HepG2 (cell line): Measurements from ENCODE around the gene SENP5. TPM values are rescaled to one million over a fixed set of nuclear protein-coding genes. Genes with fewer than 3 reads are reported as not detected.

ENCODE experiments used
- AKAP8 ChIP-seq: sonication (generic); formaldehyde crosslinking; IDR thresholded peaks from 2 replicates; pipeline ENCODE4 v1.5.1; 2020; ENCODE audit warnings: mild to moderate bottlenecking, missing genetic modification reagents
- BRD4 ChIP-seq: sonication (generic); formaldehyde crosslinking; IDR thresholded peaks from 2 replicates; pipeline ENCODE4 v1.4.0; 2020; ENCODE audit warnings: missing genetic modification reagents
- GATAD2A ChIP-seq: IDR thresholded peaks from 2 replicates; pipeline ENCODE4 v1.6.1; 2016
- GZF1 ChIP-seq: sonication (generic); formaldehyde crosslinking; IDR thresholded peaks from 2 replicates; pipeline ENCODE4 v1.5.1; 2020; ENCODE audit warnings: mild to moderate bottlenecking, missing genetic modification reagents
- HHEX ChIP-seq: IDR thresholded peaks from 2 replicates; pipeline ENCODE4 v1.6.1; 2016; ENCODE audit warnings: control low read depth
- KDM5B ChIP-seq: sonication (generic); formaldehyde crosslinking; IDR thresholded peaks from 2 replicates; pipeline ENCODE4 v1.4.0; 2020; ENCODE audit warnings: missing genetic modification reagents, mild to moderate bottlenecking, borderline replicate concordance
- KDM6A ChIP-seq: IDR thresholded peaks from 2 replicates; pipeline ENCODE4 v1.6.1; 2016; ENCODE audit warnings: low read depth
- NCOA5 ChIP-seq: sonication (generic); formaldehyde crosslinking; IDR thresholded peaks from 2 replicates; pipeline ENCODE4 v1.4.0; 2020; ENCODE audit warnings: missing genetic modification reagents
- ONECUT2 ChIP-seq: sonication (generic); formaldehyde crosslinking; IDR thresholded peaks from 2 replicates; pipeline ENCODE4 v1.4.0; 2020; ENCODE audit warnings: missing genetic modification reagents
- RBM22 ChIP-seq: fragments of 200-400 bp; formaldehyde crosslinking; optimal IDR thresholded peaks from 2 replicates; pipeline ENCODE3; 2017; ENCODE audit warnings: mild to moderate bottlenecking, low read length, moderate library complexity
- THYN1 ChIP-seq: sonication (generic); formaldehyde crosslinking; IDR thresholded peaks from 2 replicates; pipeline ENCODE4 v1.8.1; 2023; ENCODE audit warnings: low read depth, mild to moderate bottlenecking, moderate library complexity, missing genetic modification reagents, borderline replicate concordance
- WIZ ChIP-seq: sonication (generic); formaldehyde crosslinking; IDR thresholded peaks from 2 replicates; pipeline ENCODE4 v1.5.1; 2020; ENCODE audit warnings: mild to moderate bottlenecking, missing genetic modification reagents
- ZBTB38 ChIP-seq: sonication (generic); formaldehyde crosslinking; IDR thresholded peaks from 2 replicates; pipeline ENCODE4 v1.5.1; 2020; ENCODE audit warnings: mild to moderate bottlenecking, missing genetic modification reagents
- ZBTB7A ChIP-seq: sonication (generic); formaldehyde crosslinking; IDR thresholded peaks from 2 replicates; pipeline ENCODE4 v1.8.0; 2022; ENCODE audit warnings: mild to moderate bottlenecking, missing genetic modification reagents
- ZBTB7B ChIP-seq: sonication (generic); formaldehyde crosslinking; IDR thresholded peaks from 2 replicates; pipeline ENCODE4 v1.4.0; 2020; ENCODE audit warnings: missing genetic modification reagents
- ZFP36L2 ChIP-seq: sonication (generic); formaldehyde crosslinking; IDR thresholded peaks from 2 replicates; pipeline ENCODE4 v1.4.0; 2020; ENCODE audit warnings: missing genetic modification reagents
- ZMAT3 ChIP-seq: sonication (generic); formaldehyde crosslinking; conservative IDR thresholded peaks from 2 replicates; pipeline ENCODE4 v1.7.0; 2021; ENCODE audit warnings: missing genetic modification reagents
- ZMYM4 ChIP-seq: sonication (generic); formaldehyde crosslinking; IDR thresholded peaks from 2 replicates; pipeline ENCODE4 v1.8.1; 2023; ENCODE audit warnings: mild to moderate bottlenecking, missing genetic modification reagents
- ZNF225 ChIP-seq: sonication (generic); formaldehyde crosslinking; IDR thresholded peaks from 2 replicates; pipeline ENCODE4 v1.4.0; 2020; ENCODE audit warnings: mild to moderate bottlenecking, missing genetic modification reagents
- ZNF451 ChIP-seq: sonication (generic); formaldehyde crosslinking; IDR thresholded peaks from 2 replicates; pipeline ENCODE4 v1.5.0; 2020; ENCODE audit warnings: mild to moderate bottlenecking, missing genetic modification reagents
- ZNF782 ChIP-seq: sonication (generic); formaldehyde crosslinking; IDR thresholded peaks from 2 replicates; pipeline ENCODE4 v1.4.0; 2020; ENCODE audit warnings: missing genetic modification reagents, mild to moderate bottlenecking, borderline replicate concordance
- polyA plus RNA-seq, 8 experiments: library from polyadenylated mRNA; depleted of rRNA in 3 of 8; stranded (reverse) in 7 of 8; unstranded in 1 of 8; fragments of >200 nt; fragmentation: Illumina TruSeq in 4 of 8; extraction: Trizol in 4 of 8; gene quantifications; 2 replicates each; pipeline versions ENCODE4 v1.2.1 to v1.2.3, GENCODE V29; 2011 to 2016; ENCODE audit warnings: low read depth in 4 of 8, missing spikeins in 1 of 8, mixed read lengths in 1 of 8; ENCODE audit not compliant: insufficient read depth in 1 of 8
- total RNA-seq, 5 experiments: library from RNA; depleted of rRNA; stranded (reverse); fragments of >200 nt; fragmentation: Illumina TruSeq; extraction: Trizol; gene quantifications; 2 replicates each; pipeline ENCODE4 v1.2.3, GENCODE V29; 2016; ENCODE audit warnings: low read depth in 1 of 5
- TF ChIP-seq, protein P1 (sequence below): IDR thresholded peaks from 2 replicates; pipeline ENCODE4 v1.6.1; 2016; ENCODE audit warnings: missing compliant biosample characterization, missing genetic modification reagents, borderline replicate concordance
- TF ChIP-seq, protein P2 (sequence below): sonication (generic); formaldehyde crosslinking; IDR thresholded peaks from 2 replicates; pipeline ENCODE4 v1.9.0; 2021; ENCODE audit warnings: missing genetic modification reagents, borderline replicate concordance
- TF ChIP-seq, protein P3 (sequence below): sonication (generic); formaldehyde crosslinking; IDR thresholded peaks from 2 replicates; pipeline ENCODE4 v1.8.1; 2022; ENCODE audit warnings: mild to moderate bottlenecking, missing genetic modification reagents
- TF ChIP-seq, protein P4 (sequence below), 2 experiments: sonication (generic) in 1 of 2; formaldehyde crosslinking in 1 of 2; IDR thresholded peaks; 2 replicates each; pipeline versions ENCODE4 v1.4.0 to v1.6.1; 2016 to 2020; ENCODE audit warnings: borderline replicate concordance in 1 of 2, low read depth in 1 of 2, mild to moderate bottlenecking in 1 of 2, missing genetic modification reagents in 1 of 2

SENP5 gene
- total and polyA plus RNA-seq, 2 of the 13 experiments (the other 11 are each of a cell fraction or from before 2014, with no cell fraction given): 17.6 to 30.9 TPM

DNA sequence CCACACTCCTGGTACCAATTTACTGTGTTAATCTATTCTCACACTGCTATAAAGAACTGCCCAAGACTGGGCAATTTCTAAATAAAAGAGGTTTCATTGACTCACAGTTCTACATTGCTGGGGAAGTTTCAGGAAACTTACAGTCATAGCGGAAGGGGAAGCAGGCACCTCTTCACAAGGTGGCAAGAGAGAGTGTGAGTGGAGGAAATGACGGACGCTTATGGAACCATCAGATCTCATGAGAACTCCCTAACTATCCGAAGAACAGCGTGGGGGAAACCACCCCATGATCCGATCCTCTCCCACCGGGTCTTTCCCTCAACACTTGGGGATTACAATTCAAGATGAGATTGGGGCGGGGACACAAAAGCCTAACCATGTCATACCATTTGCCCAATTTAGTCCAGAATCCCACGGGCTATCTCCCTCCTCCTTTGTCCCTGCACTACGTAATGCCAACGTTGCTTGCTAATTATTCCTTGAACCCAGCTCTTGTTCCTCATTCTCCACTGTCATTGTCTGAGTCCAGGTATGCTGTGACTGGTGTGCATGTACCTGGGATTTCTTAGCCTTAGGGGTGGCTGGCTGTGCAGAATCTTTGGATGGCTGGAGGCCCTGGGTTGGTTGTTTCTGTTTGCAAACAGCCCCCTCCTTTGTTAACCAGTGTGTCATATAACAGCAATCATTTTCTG, 97.5 kb downstream of the SENP5 start (continued):
- no peak for TF ChIP-seq NCOA5 (CRISPR knock-in tag)
- no peak for TF ChIP-seq GZF1 (CRISPR knock-in tag)
- TF ChIP-seq, protein P1, sequence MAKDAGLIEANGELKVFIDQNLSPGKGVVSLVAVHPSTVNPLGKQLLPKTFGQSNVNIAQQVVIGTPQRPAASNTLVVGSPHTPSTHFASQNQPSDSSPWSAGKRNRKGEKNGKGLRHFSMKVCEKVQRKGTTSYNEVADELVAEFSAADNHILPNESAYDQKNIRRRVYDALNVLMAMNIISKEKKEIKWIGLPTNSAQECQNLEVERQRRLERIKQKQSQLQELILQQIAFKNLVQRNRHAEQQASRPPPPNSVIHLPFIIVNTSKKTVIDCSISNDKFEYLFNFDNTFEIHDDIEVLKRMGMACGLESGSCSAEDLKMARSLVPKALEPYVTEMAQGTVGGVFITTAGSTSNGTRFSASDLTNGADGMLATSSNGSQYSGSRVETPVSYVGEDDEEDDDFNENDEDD: no peak
- no peak for TF ChIP-seq WIZ (CRISPR knock-in tag)
- TF ChIP-seq HHEX (CRISPR knock-in tag): no peak
- TF ChIP-seq ZBTB7A: no peak
- no peak for TF ChIP-seq KDM6A
- TF ChIP-seq ZBTB38 (CRISPR knock-in tag): no peak
- TF ChIP-seq, protein P2, sequence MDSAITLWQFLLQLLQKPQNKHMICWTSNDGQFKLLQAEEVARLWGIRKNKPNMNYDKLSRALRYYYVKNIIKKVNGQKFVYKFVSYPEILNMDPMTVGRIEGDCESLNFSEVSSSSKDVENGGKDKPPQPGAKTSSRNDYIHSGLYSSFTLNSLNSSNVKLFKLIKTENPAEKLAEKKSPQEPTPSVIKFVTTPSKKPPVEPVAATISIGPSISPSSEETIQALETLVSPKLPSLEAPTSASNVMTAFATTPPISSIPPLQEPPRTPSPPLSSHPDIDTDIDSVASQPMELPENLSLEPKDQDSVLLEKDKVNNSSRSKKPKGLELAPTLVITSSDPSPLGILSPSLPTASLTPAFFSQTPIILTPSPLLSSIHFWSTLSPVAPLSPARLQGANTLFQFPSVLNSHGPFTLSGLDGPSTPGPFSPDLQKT (CRISPR knock-in tag): no peak
- TF ChIP-seq, protein P3, sequence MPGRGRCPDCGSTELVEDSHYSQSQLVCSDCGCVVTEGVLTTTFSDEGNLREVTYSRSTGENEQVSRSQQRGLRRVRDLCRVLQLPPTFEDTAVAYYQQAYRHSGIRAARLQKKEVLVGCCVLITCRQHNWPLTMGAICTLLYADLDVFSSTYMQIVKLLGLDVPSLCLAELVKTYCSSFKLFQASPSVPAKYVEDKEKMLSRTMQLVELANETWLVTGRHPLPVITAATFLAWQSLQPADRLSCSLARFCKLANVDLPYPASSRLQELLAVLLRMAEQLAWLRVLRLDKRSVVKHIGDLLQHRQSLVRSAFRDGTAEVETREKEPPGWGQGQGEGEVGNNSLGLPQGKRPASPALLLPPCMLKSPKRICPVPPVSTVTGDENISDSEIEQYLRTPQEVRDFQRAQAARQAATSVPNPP (CRISPR knock-in tag): no peak
- TF ChIP-seq KDM5B: no peak
- TF ChIP-seq ZNF225 (CRISPR knock-in tag): no peak
- TF ChIP-seq ZNF451 (CRISPR knock-in tag): no peak
- TF ChIP-seq ZMAT3 (CRISPR knock-in tag): no peak
- TF ChIP-seq, protein P4, sequence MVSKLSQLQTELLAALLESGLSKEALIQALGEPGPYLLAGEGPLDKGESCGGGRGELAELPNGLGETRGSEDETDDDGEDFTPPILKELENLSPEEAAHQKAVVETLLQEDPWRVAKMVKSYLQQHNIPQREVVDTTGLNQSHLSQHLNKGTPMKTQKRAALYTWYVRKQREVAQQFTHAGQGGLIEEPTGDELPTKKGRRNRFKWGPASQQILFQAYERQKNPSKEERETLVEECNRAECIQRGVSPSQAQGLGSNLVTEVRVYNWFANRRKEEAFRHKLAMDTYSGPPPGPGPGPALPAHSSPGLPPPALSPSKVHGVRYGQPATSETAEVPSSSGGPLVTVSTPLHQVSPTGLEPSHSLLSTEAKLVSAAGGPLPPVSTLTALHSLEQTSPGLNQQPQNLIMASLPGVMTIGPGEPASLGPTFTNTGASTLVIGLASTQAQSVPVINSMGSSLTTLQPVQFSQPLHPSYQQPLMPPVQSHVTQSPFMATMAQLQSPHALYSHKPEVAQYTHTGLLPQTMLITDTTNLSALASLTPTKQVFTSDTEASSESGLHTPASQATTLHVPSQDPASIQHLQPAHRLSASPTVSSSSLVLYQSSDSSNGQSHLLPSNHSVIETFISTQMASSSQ (IDR thresholded peaks at IDR 0.05; ENCODE audit: low read depth): no peak
- TF ChIP-seq, protein P4 (CRISPR knock-in tag; IDR thresholded peaks at IDR 0.05; ENCODE audit: borderline replicate concordance): no peak
- no peak for TF ChIP-seq BRD4 (CRISPR knock-in tag)
- no peak for TF ChIP-seq ZFP36L2 (CRISPR knock-in tag)
- no peak for TF ChIP-seq ZMYM4 (CRISPR knock-in tag)
- TF ChIP-seq ZNF782 (CRISPR knock-in tag): no peak
- peak; percentile 71; the same call in 1 of the 2 replicates for TF ChIP-seq AKAP8 (CRISPR knock-in tag)
- peak; percentile 41 for TF ChIP-seq RBM22
- no peak for TF ChIP-seq ZBTB7B (CRISPR knock-in tag)
- no peak for TF ChIP-seq GATAD2A (CRISPR knock-in tag)
- no peak for TF ChIP-seq ONECUT2
- 0 out of 2 replicates have a peak, but pooled peaks have one; percentile 55 for TF ChIP-seq THYN1 (CRISPR knock-in tag)
